ENCODE data around the gene TAF11. TPM values are rescaled to one million over a fixed set of nuclear protein-coding genes. Genes with fewer than 3 reads are reported as not detected.
"Not testable (repeated sequence)": the region's sequence is repeated elsewhere in the genome, so short reads cannot be mapped to it uniquely, and the experiment has no call there.

TAF11 gene
- total RNA-seq, 1 donor, result 24.2 TPM

DNA sequence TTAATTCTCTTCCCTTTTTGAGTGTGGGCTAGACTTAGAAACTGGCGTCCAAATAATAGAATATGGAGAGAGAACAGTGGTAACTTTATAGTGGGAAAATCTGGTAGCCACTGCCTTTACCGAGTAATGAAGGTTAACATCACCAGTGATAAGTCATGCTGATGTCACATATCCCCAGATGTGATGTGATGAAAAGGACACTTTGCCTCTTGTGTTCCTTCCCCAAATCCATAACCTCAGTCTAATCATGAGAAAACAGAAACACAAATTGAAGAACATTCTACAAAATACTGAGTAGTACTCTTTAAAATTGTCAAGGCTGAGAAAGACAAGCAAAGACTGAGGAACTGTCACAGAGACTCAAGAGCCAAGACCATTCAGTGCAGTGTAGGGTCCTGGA is 19.0 kb upstream of the TAF11 start:
- H3K4me3 ChIP-seq (ENCODE audit: low read depth, low read length), result no peak overlapping the region
- no peak for DNase-seq (ENCODE audit: low read depth)
- TF ChIP-seq CTCF (IDR thresholded peaks at IDR 0.05; ENCODE audit: insufficient read depth, low read depth, low read length), result peak; percentile 1

DNA sequence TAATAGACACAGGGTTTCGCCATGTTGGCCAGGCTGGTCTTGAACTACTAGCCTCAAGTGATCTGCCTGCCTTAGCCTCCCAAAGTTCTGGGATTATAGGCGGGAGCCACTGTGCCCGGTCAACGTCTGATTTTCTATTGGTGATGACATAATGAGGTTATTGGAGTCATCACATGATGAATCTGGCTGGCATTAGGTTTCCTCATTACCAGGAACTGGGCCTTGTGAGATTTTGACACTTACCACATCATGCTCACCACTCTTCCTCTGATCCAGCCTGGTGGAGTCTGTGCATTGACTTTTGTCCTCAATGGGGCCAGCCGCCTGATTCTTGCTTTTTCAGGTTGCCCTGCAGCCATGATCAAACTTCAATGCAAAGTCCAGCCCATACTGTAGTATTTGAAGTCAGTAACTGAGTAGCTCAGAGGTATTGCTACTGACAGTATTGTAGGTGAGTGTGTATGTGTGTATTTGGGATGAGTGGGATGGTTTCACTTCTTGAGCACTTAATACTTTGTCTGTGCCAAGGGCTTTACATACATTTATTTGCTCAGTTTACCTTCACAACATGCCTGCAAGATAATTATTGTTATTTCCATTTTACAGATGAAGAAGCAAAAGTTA is 17.3 kb upstream of the TAF11 start:
- no peak for DNase-seq (ENCODE audit: low read depth)
- TF ChIP-seq CTCF (IDR thresholded peaks at IDR 0.05; ENCODE audit: insufficient read depth, low read depth, low read length), result no peak
- no peak overlapping the region for H3K4me3 ChIP-seq (ENCODE audit: low read depth, low read length)

DNA sequence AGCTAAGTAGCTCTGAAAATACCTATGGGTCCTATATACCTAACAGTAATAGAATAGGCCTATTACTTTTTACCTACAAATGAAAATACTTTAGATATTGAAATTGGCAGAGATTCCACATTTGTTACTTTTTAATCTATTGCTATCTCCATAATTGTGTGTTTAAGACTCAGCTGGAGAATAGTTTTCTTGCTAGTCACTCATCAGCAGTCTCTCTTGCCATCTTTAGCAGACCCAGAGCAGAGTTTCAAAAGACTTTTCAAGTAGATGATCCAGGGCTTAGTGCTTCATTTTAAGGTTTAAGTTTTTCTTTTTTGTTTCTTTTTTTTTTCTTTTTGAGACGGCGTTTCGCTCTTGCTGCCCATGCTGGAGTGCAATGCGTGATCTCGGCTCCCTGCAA is 14.1 kb upstream of the TAF11 start:
- DNase-seq (ENCODE audit: low read depth), result no peak
- no peak overlapping the region for H3K4me3 ChIP-seq (ENCODE audit: low read depth, low read length)
- TF ChIP-seq CTCF (IDR thresholded peaks at IDR 0.05; ENCODE audit: insufficient read depth, low read depth, low read length), result no peak

GRCh38 chr6:34900321-34901031 is 12.6 kb upstream of the TAF11 start:
- H3K4me3 ChIP-seq (ENCODE audit: low read depth, low read length), result no peak overlapping the region
- TF ChIP-seq CTCF (IDR thresholded peaks at IDR 0.05; ENCODE audit: insufficient read depth, low read depth, low read length), result no peak
- no peak for DNase-seq (ENCODE audit: low read depth)

DNA sequence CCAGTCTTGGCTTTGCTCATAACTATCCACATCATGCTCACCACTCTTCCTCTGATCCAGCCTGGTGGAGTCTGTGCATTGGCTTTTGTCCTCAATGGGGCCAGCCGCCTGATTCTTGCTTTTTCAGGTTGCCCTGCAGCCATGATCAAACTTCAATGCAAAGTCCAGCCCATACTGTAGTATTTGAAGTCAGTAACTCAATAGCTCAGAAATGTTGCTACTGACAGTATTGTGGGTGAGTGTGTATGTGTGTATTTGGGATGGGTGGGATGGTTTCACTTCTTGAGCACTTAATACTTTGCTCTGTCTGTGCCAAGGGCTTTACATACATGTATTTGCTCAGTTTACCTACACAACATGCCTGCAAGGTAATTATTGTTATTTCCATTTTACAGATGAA is 11.9 kb upstream of the TAF11 start:
- not testable (repeated sequence) for H3K4me3 ChIP-seq (ENCODE audit: low read depth, low read length); DNase-seq (ENCODE audit: low read depth)

GRCh38 chr6:34897716-34898115 is 9.9 kb upstream of the TAF11 start:
- TF ChIP-seq CTCF (IDR thresholded peaks at IDR 0.05; ENCODE audit: insufficient read depth, low read depth, low read length), result no peak
- DNase-seq (ENCODE audit: low read depth), result no peak

GRCh38 chr6:34897130-34897529 is 9.3 kb upstream of the TAF11 start:
- DNase-seq (ENCODE audit: low read depth), result no peak
- H3K4me3 ChIP-seq (ENCODE audit: low read depth, low read length), result no peak overlapping the region
- no peak for TF ChIP-seq CTCF (IDR thresholded peaks at IDR 0.05; ENCODE audit: insufficient read depth, low read depth, low read length)

More at GRCh38 chr6:34897716-34898115, 9.9 kb upstream of the TAF11 start:
- no peak overlapping the region for H3K4me3 ChIP-seq (ENCODE audit: low read depth, low read length)

All from fibroblast of villous mesenchyme (primary cell).